ENCODE measurements around the gene BMP7.

The BMP7 gene

GRCh38 chr20:57224641-57225138 lies 41.8 kb downstream of the BMP7 start:
- DNase-seq, result no peak

- no peak for DNase-seq
Observed at GRCh38 chr20:57223648-57224489, 42.6 kb downstream of the BMP7 start.

GRCh38 chr20:57222631-57222950 lies 43.9 kb downstream of the BMP7 start:
- DNase-seq, result no peak

GRCh38 chr20:57221916-57222630 lies 44.4 kb downstream of the BMP7 start:
- DNase-seq, result no peak

- no peak for DNase-seq
Observed at GRCh38 chr20:57220337-57221145, 45.9 kb downstream of the BMP7 start.

- no peak for DNase-seq
Observed at GRCh38 chr20:57219071-57219677, 47.3 kb downstream of the BMP7 start.

GRCh38 chr20:57218489-57218888 lies 48.0 kb downstream of the BMP7 start:
- no peak for DNase-seq

- no peak for DNase-seq
Observed at GRCh38 chr20:57217802-57218201, 48.6 kb downstream of the BMP7 start.

GRCh38 chr20:57216669-57217068 lies 49.8 kb downstream of the BMP7 start:
- no peak for DNase-seq

GRCh38 chr20:57215826-57216471 lies 50.5 kb downstream of the BMP7 start:
- no peak for DNase-seq

- no peak for DNase-seq
Observed at GRCh38 chr20:57215426-57215825, 51.0 kb downstream of the BMP7 start.

- no peak for DNase-seq
Observed at GRCh38 chr20:57214948-57215347, 51.5 kb downstream of the BMP7 start.

GRCh38 chr20:57214427-57214826 lies 52.0 kb downstream of the BMP7 start:
- DNase-seq, result no peak

GRCh38 chr20:57213924-57214323 lies 52.5 kb downstream of the BMP7 start:
- DNase-seq, result no peak

- DNase-seq, result no peak
Observed at GRCh38 chr20:57213291-57213690, 53.1 kb downstream of the BMP7 start.

GRCh38 chr20:57212534-57213276 lies 53.7 kb downstream of the BMP7 start:
- no peak for DNase-seq

- no peak for DNase-seq
Observed at GRCh38 chr20:57211908-57212533, 54.4 kb downstream of the BMP7 start.

GRCh38 chr20:57211406-57211805 lies 55.0 kb downstream of the BMP7 start:
- no peak for DNase-seq

- no peak for DNase-seq
Observed at GRCh38 chr20:57210911-57211280, 55.5 kb downstream of the BMP7 start.

- DNase-seq, result no peak
Observed at GRCh38 chr20:57210054-57210910, 56.2 kb downstream of the BMP7 start.
